Measurements from ENCODE around the gene ING5. TPM values are rescaled to one million over a fixed set of nuclear protein-coding genes. Genes with fewer than 3 reads are reported as not detected.

The ING5 gene
- total RNA-seq (2014; rRNA removed; shearing (Covaris generic); ENCODE audit: low replicate concordance), result 34.4 and 46.8 TPM in 2 replicates

DNA sequence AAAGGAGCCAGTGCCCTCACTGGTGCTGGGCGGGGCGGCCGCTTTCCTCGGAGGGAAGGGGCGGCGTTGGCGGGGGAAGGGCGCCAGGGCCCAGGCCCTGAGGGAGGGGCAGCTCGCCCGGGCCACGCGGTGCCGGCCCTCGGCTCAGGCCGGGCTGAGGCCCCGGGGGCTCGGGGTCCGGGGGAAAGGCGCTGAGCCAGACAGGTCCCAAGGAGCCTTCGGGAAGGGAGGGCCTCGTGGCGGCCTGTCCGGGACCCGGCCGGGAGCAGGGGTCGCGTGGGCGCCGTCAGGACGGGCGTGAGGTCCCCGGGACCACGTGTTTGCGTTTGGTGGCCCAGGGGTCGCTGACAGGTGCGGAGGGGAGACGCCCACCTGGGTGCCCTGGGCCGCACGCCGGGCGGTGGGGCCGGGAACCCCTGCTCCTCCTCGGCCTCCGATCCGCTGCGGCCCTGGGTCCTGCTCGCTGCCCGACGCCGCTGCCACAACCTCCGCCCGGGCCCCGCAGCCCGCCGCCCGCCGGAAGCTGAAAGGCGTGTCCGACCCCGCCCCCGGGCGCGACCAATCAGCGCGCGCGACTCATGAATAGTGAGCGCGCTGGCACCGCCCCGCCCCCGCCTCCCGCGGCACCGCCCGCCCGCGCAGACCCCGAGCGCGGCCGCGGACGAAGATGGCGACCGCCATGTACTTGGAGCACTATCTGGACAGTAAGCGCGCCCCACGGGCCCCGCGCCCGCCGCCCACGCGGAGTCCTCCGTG is at the start of gene ING5:
TSS of gene ING5 (plus strand) at position 641 of the 756 bp plus-strand sequence. CDS start at position 668, 27 bp downstream.
- Histone ChIP-seq H2AFZ (ENCODE audit: low read length) (no peak within 1 kb of the TSS), H3K27ac (ENCODE audit: low read length) (peak within 1 kb of the TSS; percentile 81), H3K79me2 (ENCODE audit: low read length) (peaks cover 30% of the 10 kb centered on the region)

DNA sequence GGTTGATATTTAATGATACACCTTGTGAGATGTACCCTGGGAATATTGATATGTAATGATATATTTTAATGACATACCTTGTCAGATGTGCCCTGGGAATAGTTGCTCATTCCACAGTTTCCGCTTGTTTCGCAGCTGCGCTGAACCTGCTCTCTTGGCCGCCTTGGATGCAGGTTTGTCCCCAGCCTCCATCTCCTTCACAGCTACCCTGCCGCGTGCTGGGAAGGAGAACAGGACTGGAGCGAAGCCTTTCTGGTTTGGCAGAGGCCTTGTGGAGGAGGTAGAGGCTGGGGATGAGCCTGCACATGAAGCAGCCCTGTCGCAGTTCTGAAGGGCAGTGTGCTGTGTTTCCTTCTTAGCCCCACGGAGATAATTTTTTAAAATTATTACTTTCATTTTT is 49.7 kb upstream of the ING5 start:
- H4K20me1 ChIP-seq (ENCODE audit: insufficient read depth, low read depth, low read length), result peaks cover 20% of the 10 kb centered on the region; the same call in 1 of the 2 replicates
- H3K36me3 ChIP-seq (ENCODE audit: insufficient read depth, low read length), result peaks cover 9% of the 10 kb centered on the region; the same call in 1 of the 2 replicates
- no peak overlapping the region for H2AFZ ChIP-seq (ENCODE audit: low read length)
- H3K9me2 ChIP-seq (replicated peaks; ENCODE audit: insufficient read depth, low read length), result no peaks in the 10 kb centered on the region
- H3K4me3 ChIP-seq (ENCODE audit: low read length), result no peak overlapping the region
- H3K9ac ChIP-seq (ENCODE audit: low read length), result no peak overlapping the region
- H3K79me2 ChIP-seq (ENCODE audit: low read length), result peaks cover 43% of the 10 kb centered on the region
- no peaks in the 10 kb centered on the region for H3K4me1 ChIP-seq (ENCODE audit: low read length)
- no peak overlapping the region for H3K4me2 ChIP-seq (ENCODE audit: low read depth, low read length, poor library complexity, severe bottlenecking)
- H3K27ac ChIP-seq (ENCODE audit: low read length), result no peak overlapping the region
- no peak for DNase-seq
- H3K27me3 ChIP-seq (ENCODE audit: low read length), result no peaks in the 10 kb centered on the region
- no peaks in the 10 kb centered on the region for H3K9me3 ChIP-seq (ENCODE audit: low read length)

More for the DNA sequence above, at the start of gene ING5:
- Histone ChIP-seq H3K4me2 (ENCODE audit: low read depth, low read length, poor library complexity, severe bottlenecking) (peak within 1 kb of the TSS; percentile 94), H3K9ac (ENCODE audit: low read length) (peak within 1 kb of the TSS; percentile 94), H3K27me3 (ENCODE audit: low read length) (no peaks in the 10 kb centered on the region), H3K4me1 (ENCODE audit: low read length) (peaks cover 22% of the 10 kb centered on the region), H3K9me2 (replicated peaks; ENCODE audit: insufficient read depth, low read length) (no peaks in the 10 kb centered on the region), H3K36me3 (ENCODE audit: insufficient read depth, low read length) (peaks cover 14% of the 10 kb centered on the region), H3K9me3 (ENCODE audit: low read length) (no peaks in the 10 kb centered on the region), H4K20me1 (ENCODE audit: insufficient read depth, low read depth, low read length) (peaks cover 7% of the 10 kb centered on the region), H3K4me3 (ENCODE audit: low read length) (peak within 1 kb of the TSS; percentile 81)
- peak; percentile 98 for DNase-seq

DNA sequence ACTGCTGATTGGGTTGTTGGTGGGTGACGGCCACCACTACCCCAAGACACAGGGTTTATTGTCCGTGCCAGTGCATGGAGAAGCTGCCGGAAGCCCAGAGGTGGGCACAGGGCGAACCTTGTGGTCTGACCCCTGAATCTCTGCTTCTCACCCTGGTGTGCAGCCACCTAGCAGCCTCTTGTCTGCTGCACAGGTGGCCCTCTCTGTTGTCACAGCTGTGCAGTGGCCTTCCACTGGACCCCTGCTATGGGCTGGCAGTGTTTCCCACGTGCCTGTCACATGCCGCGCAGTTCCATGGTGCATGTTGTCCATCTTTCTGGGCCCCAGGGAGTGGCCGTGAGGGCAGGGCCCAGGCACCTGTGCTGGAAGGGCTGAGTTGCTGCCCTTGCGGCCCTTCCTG is 49.1 kb upstream of the ING5 start:
- Histone ChIP-seq H4K20me1 (ENCODE audit: insufficient read depth, low read depth, low read length) (peaks cover 20% of the 10 kb centered on the region; the same call in 1 of the 2 replicates), H3K4me1 (ENCODE audit: low read length) (no peaks in the 10 kb centered on the region), H2AFZ (ENCODE audit: low read length) (no peak overlapping the region), H3K36me3 (ENCODE audit: insufficient read depth, low read length) (peaks cover 9% of the 10 kb centered on the region; the same call in 1 of the 2 replicates), H3K4me3 (ENCODE audit: low read length) (no peak overlapping the region), H3K27ac (ENCODE audit: low read length) (no peak overlapping the region), H3K9ac (ENCODE audit: low read length) (no peak overlapping the region), H3K9me3 (ENCODE audit: low read length) (no peaks in the 10 kb centered on the region), H3K4me2 (ENCODE audit: low read depth, low read length, poor library complexity, severe bottlenecking) (no peak overlapping the region), H3K27me3 (ENCODE audit: low read length) (no peaks in the 10 kb centered on the region), H3K79me2 (ENCODE audit: low read length) (peaks cover 37% of the 10 kb centered on the region), H3K9me2 (replicated peaks; ENCODE audit: insufficient read depth, low read length) (no peaks in the 10 kb centered on the region)
- DNase-seq, result no peak

DNA sequence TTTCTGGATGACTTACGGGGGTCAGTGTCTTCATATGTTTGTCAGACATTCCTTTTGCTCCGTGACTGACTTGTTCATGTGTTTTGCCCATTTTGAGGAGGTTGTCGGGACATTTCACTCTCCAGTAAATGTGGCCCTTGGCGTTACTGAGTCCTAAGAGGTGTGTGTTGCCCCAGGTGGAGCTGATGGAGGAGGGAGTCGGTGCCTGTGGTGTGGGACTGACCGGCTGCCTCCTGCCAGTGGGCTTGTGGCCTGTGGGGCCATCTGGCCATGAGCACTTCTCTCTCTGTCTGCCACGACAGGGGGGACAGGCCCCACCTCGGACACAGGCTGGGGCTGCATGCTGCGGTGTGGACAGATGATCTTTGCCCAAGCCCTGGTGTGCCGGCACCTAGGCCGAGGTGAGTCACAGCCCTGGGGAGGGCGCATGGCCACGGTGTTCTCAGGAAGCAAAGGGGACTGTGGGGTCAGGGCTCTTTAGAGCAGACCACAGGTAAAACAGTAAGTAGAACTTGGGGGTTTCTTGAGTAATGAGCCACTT is 48.6 kb upstream of the ING5 start:
- no peak for DNase-seq
- no peak overlapping the region for H2AFZ ChIP-seq (ENCODE audit: low read length)
- no peak overlapping the region for H3K4me3 ChIP-seq (ENCODE audit: low read length)
- peaks cover 11% of the 10 kb centered on the region; the same call in 1 of the 2 replicates for H3K36me3 ChIP-seq (ENCODE audit: insufficient read depth, low read length)
- no peak overlapping the region for H3K4me2 ChIP-seq (ENCODE audit: low read depth, low read length, poor library complexity, severe bottlenecking)
- no peak overlapping the region for H3K27ac ChIP-seq (ENCODE audit: low read length)
- H3K4me1 ChIP-seq (ENCODE audit: low read length), result no peaks in the 10 kb centered on the region
- no peaks in the 10 kb centered on the region for H3K9me2 ChIP-seq (replicated peaks; ENCODE audit: insufficient read depth, low read length)
- peaks cover 32% of the 10 kb centered on the region for H3K79me2 ChIP-seq (ENCODE audit: low read length)
- H3K27me3 ChIP-seq (ENCODE audit: low read length), result no peaks in the 10 kb centered on the region
- H3K9ac ChIP-seq (ENCODE audit: low read length), result no peak overlapping the region
- H4K20me1 ChIP-seq (ENCODE audit: insufficient read depth, low read depth, low read length), result peaks cover 15% of the 10 kb centered on the region; the same call in 1 of the 2 replicates
- H3K9me3 ChIP-seq (ENCODE audit: low read length), result no peaks in the 10 kb centered on the region

DNA sequence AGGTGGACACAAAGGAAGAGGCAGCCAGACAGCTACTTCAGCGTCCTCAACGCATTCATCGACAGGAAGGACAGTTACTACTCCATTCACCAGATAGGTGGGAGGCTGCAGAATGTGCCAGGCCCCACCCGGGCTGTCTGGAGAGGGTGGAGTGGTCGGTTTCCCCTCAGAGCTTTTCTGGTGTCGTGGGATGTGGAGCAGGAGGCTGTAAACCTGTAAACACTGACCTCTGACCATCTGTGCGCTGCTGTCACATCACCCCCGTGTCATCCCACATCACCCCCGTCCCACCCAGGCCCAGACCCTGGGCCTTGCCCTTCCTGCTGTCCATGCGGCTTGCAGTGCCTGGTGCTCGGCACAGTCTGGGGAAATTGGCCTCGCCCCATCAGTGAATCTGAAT is 47.3 kb upstream of the ING5 start:
- H4K20me1 ChIP-seq (ENCODE audit: insufficient read depth, low read depth, low read length), result 0 out of 2 replicates have a peak, but pooled peaks cover 9% of the 10 kb centered on the region
- no peak overlapping the region for H3K9ac ChIP-seq (ENCODE audit: low read length)

DNA sequence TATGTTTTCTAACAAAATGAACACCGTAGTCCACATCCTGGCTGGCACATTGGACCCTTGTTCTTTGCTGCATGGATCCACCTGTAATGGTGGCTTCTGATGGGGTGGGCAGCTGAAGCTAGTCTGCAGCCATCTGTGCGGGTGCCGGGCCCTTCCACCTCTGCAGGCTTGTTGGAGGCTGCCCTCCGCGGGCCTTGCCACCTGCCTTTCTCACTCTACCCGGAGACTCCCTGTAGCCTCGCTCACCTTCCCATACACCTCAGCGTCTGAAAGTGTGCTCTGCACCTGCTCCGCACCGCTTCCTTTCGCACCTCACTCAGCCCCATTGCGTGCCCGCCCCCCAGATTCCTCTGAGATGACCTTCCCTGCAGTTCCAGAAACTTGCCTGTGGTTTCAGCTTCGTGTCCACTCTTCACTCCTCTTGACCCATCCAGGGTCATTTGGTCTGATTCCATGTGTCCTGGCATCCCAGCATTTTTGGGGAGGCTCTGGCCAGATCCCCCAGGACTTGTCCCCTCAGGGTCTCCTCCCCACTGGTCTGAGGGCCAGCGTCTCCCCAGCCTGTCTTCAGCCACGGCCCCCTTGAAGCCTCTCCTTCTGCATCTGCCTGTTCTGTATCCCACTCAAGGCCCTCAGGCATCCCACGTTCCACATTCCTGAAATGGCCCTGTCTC is 46.2 kb upstream of the ING5 start:
- H3K27ac ChIP-seq (ENCODE audit: low read length), result no peak overlapping the region
- no peaks in the 10 kb centered on the region for H3K27me3 ChIP-seq (ENCODE audit: low read length)
- no peaks in the 10 kb centered on the region for H3K9me3 ChIP-seq (ENCODE audit: low read length)
- H3K4me2 ChIP-seq (ENCODE audit: low read depth, low read length, poor library complexity, severe bottlenecking), result no peak overlapping the region
- 0 out of 2 replicates have a peak, but pooled peaks cover under 1% of the 10 kb centered on the region for H4K20me1 ChIP-seq (ENCODE audit: insufficient read depth, low read depth, low read length)
- H3K79me2 ChIP-seq (ENCODE audit: low read length), result peaks cover 11% of the 10 kb centered on the region
- peaks cover 14% of the 10 kb centered on the region; the same call in 1 of the 2 replicates for H3K36me3 ChIP-seq (ENCODE audit: insufficient read depth, low read length)
- H3K9me2 ChIP-seq (replicated peaks; ENCODE audit: insufficient read depth, low read length), result no peaks in the 10 kb centered on the region
- no peak overlapping the region for H3K9ac ChIP-seq (ENCODE audit: low read length)
- H2AFZ ChIP-seq (ENCODE audit: low read length), result no peak overlapping the region
- H3K4me1 ChIP-seq (ENCODE audit: low read length), result no peaks in the 10 kb centered on the region
- H3K4me3 ChIP-seq (ENCODE audit: low read length), result no peak overlapping the region
- DNase-seq, result no peak

More for the DNA sequence above, 47.3 kb upstream of the ING5 start:
- no peak overlapping the region for H3K4me2 ChIP-seq (ENCODE audit: low read depth, low read length, poor library complexity, severe bottlenecking)
- no peak overlapping the region for H2AFZ ChIP-seq (ENCODE audit: low read length)
- no peaks in the 10 kb centered on the region for H3K4me1 ChIP-seq (ENCODE audit: low read length)
- no peak for DNase-seq
- H3K27me3 ChIP-seq (ENCODE audit: low read length), result no peaks in the 10 kb centered on the region
- no peak overlapping the region for H3K4me3 ChIP-seq (ENCODE audit: low read length)
- no peak overlapping the region for H3K27ac ChIP-seq (ENCODE audit: low read length)
- H3K9me2 ChIP-seq (replicated peaks; ENCODE audit: insufficient read depth, low read length), result no peaks in the 10 kb centered on the region
- peaks cover 9% of the 10 kb centered on the region; the same call in 1 of the 2 replicates for H3K36me3 ChIP-seq (ENCODE audit: insufficient read depth, low read length)
- H3K79me2 ChIP-seq (ENCODE audit: low read length), result peaks cover 19% of the 10 kb centered on the region
- H3K9me3 ChIP-seq (ENCODE audit: low read length), result no peaks in the 10 kb centered on the region

DNA sequence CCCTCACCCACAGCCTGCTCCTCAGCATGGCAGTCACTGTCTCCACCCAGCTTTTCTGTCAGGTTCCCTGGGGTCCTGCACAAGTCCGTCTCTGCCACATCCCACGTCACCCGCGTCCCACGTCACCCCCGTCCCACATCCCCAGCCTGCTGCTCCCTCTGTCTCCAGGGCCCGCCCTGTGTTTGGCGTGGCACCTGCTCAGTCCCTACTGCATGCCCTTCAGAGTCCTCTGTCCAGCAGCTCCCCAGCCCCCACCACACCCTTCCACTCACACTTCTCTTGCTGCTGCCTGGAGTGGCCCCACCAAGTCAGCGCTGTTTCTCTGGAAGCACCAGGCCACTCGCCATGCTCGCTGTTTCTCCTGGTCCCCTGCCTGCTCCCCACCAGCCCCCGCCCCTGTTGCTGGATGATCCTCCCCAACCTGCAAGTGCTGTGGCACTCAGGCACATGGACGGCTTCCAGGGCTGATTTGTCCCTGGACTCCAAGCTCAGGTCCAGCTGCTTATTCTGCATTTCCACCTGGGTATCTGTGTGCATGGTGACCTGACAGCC is 45.6 kb upstream of the ING5 start:
- H3K27ac ChIP-seq (ENCODE audit: low read length), result no peak overlapping the region
- peaks cover 15% of the 10 kb centered on the region; the same call in 1 of the 2 replicates for H3K36me3 ChIP-seq (ENCODE audit: insufficient read depth, low read length)
- H3K79me2 ChIP-seq (ENCODE audit: low read length), result peaks cover 6% of the 10 kb centered on the region; the same call in 1 of the 2 replicates
- H2AFZ ChIP-seq (ENCODE audit: low read length), result no peak overlapping the region
- no peak overlapping the region for H3K9ac ChIP-seq (ENCODE audit: low read length)
- H3K4me1 ChIP-seq (ENCODE audit: low read length), result no peaks in the 10 kb centered on the region
- no peaks in the 10 kb centered on the region for H3K27me3 ChIP-seq (ENCODE audit: low read length)
- H3K9me3 ChIP-seq (ENCODE audit: low read length), result no peaks in the 10 kb centered on the region
- H3K9me2 ChIP-seq (replicated peaks; ENCODE audit: insufficient read depth, low read length), result no peaks in the 10 kb centered on the region
- no peak overlapping the region for H3K4me3 ChIP-seq (ENCODE audit: low read length)
- H4K20me1 ChIP-seq (ENCODE audit: insufficient read depth, low read depth, low read length), result no peaks in the 10 kb centered on the region
- DNase-seq, result no peak
- H3K4me2 ChIP-seq (ENCODE audit: low read depth, low read length, poor library complexity, severe bottlenecking), result no peak overlapping the region
